Neural crest cell (in vitro differentiated cells): ENCODE data around the gene PKP3. TPM values are rescaled to one million over a fixed set of nuclear protein-coding genes. Genes with fewer than 3 reads are reported as not detected.

Experiments
- DNase-seq: peaks from one replicate; pipeline ENCODE4 v3.0.0; 2021; ENCODE audit warnings: low read depth, mixed read lengths, low spot score
- H3K27ac Mint-ChIP-seq: one replicate; pipeline ENCODE4 v1.8.0; 2021; ENCODE audit warnings: mild to moderate bottlenecking, mixed read lengths; ENCODE audit not compliant: unreplicated experiment
- H3K27me3 Mint-ChIP-seq: 2 replicates; pipeline ENCODE4 v1.8.0; 2021; ENCODE audit warnings: low read depth, mild to moderate bottlenecking, mixed read lengths
- H3K36me3 Mint-ChIP-seq: 2 replicates; pipeline ENCODE4 v1.8.0; 2021; ENCODE audit warnings: low read depth, mild to moderate bottlenecking, mixed read lengths
- H3K4me1 Mint-ChIP-seq: 2 replicates; pipeline ENCODE4 v1.8.0; 2021; ENCODE audit warnings: mixed read lengths
- H3K4me3 Mint-ChIP-seq: one replicate; pipeline ENCODE4 v1.8.0; 2021; ENCODE audit warnings: mild to moderate bottlenecking, mixed read lengths
- H3K9me3 Mint-ChIP-seq: 2 replicates; pipeline ENCODE4 v1.8.0; 2021; ENCODE audit warnings: mixed read lengths
- total RNA-seq: library from RNA; stranded (reverse); gene quantifications from 2 replicates; pipeline ENCODE4 v1.2.1, GENCODE V29; 2021
- TF ChIP-seq, protein P1 (sequence below): fragments of 200-600 bp; sonication (generic); conservative IDR thresholded peaks from 2 replicates; pipeline ENCODE4 v1.5.0; 2021; ENCODE audit warnings: antibody characterized with exemption, mild to moderate bottlenecking

PKP3 gene
- total RNA-seq, 1 donor from 2014 or later: 0.42 TPM

DNA sequence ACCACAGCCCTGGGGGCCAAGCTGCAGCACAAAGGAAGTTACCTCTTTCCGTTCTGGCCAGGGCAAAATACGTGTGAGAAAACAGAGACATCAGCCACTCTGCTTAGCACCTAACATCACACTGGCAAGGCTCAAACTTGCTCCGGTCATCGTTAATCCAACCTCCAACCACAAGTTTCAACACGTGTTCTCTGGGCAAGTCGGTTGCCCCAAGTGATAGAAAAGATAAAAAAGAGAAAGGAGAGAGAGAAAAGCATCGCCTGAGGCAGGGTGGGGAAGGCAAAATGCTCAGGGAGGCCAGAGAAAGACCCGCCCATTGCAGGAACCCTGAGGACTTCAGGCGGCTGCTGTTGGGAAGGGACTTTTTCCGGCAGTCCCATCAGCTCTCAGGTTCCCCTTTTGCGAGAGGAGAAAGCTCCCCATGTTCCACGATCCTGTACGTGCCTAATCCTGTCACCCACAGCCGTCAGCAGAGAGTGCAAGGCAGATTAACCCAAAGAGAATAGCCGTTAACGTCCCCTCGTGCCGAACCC, 43.2 kb upstream of the PKP3 start:
- no peak for DNase-seq
- Mint-ChIP-seq H3K4me3 (no peak overlapping the region), H3K27ac (no peak overlapping the region), H3K36me3 (no peaks in the 10 kb centered on the region), H3K4me1 (peaks cover 36% of the 10 kb centered on the region), H3K9me3 (no peaks in the 10 kb centered on the region), H3K27me3 (no peaks in the 10 kb centered on the region)
- TF ChIP-seq, protein P1, sequence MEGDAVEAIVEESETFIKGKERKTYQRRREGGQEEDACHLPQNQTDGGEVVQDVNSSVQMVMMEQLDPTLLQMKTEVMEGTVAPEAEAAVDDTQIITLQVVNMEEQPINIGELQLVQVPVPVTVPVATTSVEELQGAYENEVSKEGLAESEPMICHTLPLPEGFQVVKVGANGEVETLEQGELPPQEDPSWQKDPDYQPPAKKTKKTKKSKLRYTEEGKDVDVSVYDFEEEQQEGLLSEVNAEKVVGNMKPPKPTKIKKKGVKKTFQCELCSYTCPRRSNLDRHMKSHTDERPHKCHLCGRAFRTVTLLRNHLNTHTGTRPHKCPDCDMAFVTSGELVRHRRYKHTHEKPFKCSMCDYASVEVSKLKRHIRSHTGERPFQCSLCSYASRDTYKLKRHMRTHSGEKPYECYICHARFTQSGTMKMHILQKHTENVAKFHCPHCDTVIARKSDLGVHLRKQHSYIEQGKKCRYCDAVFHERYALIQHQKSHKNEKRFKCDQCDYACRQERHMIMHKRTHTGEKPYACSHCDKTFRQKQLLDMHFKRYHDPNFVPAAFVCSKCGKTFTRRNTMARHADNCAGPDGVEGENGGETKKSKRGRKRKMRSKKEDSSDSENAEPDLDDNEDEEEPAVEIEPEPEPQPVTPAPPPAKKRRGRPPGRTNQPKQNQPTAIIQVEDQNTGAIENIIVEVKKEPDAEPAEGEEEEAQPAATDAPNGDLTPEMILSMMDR: no peak

DNA sequence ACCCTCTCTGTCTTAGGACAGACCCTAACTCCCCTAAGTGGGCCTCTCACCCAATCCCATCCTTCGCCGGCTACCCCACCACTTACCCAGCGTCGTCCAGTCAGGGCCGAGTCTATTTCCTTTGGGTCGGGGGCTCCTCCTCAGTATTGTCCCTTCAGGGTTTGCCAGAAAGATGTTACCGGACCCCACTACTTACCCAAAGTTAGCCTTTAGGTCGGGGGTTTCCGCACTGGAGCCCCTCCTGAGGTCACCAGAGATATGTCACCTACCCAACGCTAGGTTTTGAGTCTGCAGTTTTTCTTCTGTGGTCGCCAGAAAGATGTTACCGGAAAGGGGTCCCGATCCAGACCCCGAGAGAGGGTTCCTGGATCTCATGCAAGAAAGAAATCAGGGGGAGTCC, 42.6 kb upstream of the PKP3 start:
- DNase-seq: no peak
- H3K4me1 Mint-ChIP-seq: peaks cover 36% of the 10 kb centered on the region
- H3K4me3 Mint-ChIP-seq: no peak overlapping the region
- peak overlapping the region; percentile 27 for H3K27ac Mint-ChIP-seq
- no peaks in the 10 kb centered on the region for H3K9me3 Mint-ChIP-seq
- no peaks in the 10 kb centered on the region for H3K27me3 Mint-ChIP-seq
- TF ChIP-seq, protein P1: no peak
- no peaks in the 10 kb centered on the region for H3K36me3 Mint-ChIP-seq

DNA sequence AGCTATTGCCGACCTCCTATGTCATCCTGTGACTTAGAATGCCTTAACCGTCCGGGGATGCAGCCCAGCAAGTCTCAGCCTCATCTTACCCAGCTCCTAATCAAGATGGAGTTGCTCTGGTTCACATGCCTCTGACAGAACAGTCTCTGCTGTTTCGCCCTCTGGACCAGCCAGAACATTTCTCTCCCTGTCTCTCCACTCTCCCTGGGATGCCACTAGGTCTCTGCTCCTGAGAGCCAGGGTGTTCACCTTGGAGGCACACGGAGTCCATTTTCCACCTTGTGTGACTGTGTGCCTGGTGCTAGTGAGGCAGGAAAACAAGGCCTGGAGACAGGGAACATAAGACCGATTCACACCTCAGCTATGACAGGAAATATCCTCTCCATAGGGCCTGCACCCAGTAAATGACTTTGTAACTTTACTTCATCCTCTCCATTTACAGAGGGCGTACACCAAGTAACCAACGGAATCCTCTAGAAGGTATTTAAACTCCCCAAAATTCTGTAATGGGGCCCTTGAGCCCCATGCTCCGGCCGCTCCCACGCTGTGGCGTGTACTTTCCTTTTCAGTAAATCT, 41.5 kb upstream of the PKP3 start:
- Mint-ChIP-seq H3K36me3 (no peaks in the 10 kb centered on the region), H3K4me3 (peak overlapping the region; percentile 17), H3K27me3 (no peaks in the 10 kb centered on the region), H3K4me1 (peaks cover 36% of the 10 kb centered on the region), H3K27ac (no peak overlapping the region), H3K9me3 (no peaks in the 10 kb centered on the region)
- TF ChIP-seq, protein P1: no peak
- DNase-seq: no peak

DNA sequence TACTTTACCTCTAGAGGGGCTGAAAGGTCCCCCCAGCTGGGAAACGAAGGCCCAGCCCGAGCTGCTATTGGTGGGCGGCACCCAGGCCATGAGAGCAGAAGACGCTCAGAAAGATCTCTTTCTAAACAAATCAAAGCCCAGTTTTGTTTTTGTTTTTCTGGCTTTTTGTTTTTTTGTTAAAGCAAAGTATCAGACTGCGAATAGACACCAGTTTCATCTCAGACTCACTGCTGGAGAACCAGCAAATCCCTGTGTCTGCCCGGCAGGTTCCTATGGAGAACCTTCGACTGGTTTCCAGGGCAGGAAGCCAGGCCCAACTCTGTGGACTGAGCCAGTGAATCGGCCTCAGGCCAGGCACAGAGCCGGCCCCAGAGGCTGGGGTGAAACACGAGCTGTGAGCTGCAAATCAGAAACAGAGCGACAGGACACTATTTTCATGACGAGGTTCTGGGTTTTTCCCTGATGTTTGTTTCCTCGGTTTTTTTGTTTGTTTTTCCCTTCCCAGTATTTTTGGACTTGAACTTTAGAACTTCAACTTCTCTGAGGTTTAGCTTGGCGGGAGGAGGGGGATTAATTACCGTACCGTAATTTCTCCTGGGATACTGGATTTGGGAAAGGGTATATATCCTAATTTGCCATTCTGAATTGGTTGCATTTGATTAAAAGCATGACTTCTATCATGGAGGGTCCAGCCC, 40.7 kb upstream of the PKP3 start:
- TF ChIP-seq, protein P1: no peak
- Mint-ChIP-seq H3K36me3 (no peaks in the 10 kb centered on the region), H3K4me3 (peak overlapping the region; percentile 44), H3K9me3 (no peaks in the 10 kb centered on the region), H3K4me1 (peaks cover 36% of the 10 kb centered on the region), H3K27me3 (no peaks in the 10 kb centered on the region), H3K27ac (peak overlapping the region; percentile 31)
- DNase-seq: no peak

DNA sequence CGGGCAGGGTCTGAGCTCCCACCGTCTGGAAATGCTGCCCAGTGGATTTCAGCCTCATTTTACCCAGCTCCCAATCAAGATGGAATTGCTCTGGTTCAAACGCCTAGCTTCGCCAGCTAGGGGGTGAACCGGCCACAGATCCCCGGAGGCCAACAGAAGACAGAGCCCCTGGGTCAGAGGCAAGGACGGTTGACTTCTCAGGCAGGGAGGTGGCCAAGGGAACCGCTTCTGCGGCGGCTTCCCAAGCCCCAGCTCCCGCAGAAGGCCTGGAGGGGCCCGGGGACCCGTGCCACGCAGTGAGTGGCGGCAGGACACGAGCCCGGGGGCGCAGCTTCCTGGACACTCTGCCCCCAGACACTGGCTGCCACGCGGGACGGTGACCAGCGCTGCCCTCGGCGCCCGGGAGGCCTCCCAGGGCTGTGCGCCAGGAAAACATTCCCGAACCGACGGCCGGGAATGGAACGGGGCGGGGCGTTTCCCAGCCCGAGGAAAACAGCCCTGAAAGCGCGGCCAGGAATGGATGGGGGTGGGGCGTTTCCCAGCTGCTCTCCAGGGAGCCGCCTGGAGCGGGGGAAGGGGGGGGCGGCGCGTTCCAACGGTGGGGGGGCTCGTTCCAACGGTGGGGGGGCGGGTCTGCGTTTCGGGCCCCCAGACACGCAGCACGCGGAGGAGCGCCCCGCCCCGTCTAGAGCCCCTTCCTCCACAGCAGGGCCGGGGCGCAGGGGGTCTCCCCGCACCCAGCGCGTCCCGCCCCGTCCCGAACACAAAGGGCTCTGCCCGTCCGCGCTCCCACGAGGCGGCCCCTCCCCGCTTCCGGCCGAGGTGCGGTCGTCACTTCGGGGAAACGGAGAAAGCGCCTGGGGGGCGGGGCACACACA, 38.2 kb upstream of the PKP3 start:
- H3K36me3 Mint-ChIP-seq: no peaks in the 10 kb centered on the region
- H3K9me3 Mint-ChIP-seq: peaks cover 2% of the 10 kb centered on the region
- peak; percentile 69 for DNase-seq
- peak overlapping the region; percentile 80 for H3K4me3 Mint-ChIP-seq
- peaks cover 8% of the 10 kb centered on the region for H3K27me3 Mint-ChIP-seq
- H3K27ac Mint-ChIP-seq: peak overlapping the region; percentile 70
- TF ChIP-seq, protein P1: no peak
- peaks cover 31% of the 10 kb centered on the region for H3K4me1 Mint-ChIP-seq
